PC-3 (cell line): ENCODE data around the gene TOP2B.

Experiments
- EZH2 ChIP-seq: fragments of 300-600 bp; sonication (generic); IDR thresholded peaks from one replicate; pipeline ENCODE4 v1.6.1; 2017; ENCODE audit warnings: antibody characterized with exemption, mild to moderate bottlenecking, low read length; ENCODE audit not compliant: unreplicated experiment
- TF ChIP-seq, protein P1 (sequence below): fragments of 300-600 bp; sonication (generic); conservative IDR thresholded peaks from 2 replicates; pipeline ENCODE4 v1.5.1; 2017; ENCODE audit warnings: antibody characterized with exemption, low read depth, mild to moderate bottlenecking, low read length

- TF ChIP-seq EZH2 = no peak
- TF ChIP-seq, protein P1, sequence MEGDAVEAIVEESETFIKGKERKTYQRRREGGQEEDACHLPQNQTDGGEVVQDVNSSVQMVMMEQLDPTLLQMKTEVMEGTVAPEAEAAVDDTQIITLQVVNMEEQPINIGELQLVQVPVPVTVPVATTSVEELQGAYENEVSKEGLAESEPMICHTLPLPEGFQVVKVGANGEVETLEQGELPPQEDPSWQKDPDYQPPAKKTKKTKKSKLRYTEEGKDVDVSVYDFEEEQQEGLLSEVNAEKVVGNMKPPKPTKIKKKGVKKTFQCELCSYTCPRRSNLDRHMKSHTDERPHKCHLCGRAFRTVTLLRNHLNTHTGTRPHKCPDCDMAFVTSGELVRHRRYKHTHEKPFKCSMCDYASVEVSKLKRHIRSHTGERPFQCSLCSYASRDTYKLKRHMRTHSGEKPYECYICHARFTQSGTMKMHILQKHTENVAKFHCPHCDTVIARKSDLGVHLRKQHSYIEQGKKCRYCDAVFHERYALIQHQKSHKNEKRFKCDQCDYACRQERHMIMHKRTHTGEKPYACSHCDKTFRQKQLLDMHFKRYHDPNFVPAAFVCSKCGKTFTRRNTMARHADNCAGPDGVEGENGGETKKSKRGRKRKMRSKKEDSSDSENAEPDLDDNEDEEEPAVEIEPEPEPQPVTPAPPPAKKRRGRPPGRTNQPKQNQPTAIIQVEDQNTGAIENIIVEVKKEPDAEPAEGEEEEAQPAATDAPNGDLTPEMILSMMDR = no peak
Measured at GRCh38 chr3:25663347-25663868, 1.3 kb downstream of the TOP2B start.
